Measurements from ENCODE around the gene DDOST. TPM values are rescaled to one million over a fixed set of nuclear protein-coding genes. Genes with fewer than 3 reads are reported as not detected.

DDOST gene
- 307 and 434 TPM in 2 replicates for total RNA-seq (2014; rRNA removed; shearing (Covaris generic); ENCODE audit: low replicate concordance)

GRCh38 chr1:20661207-20662109 is at the start of gene DDOST:
DDOST (minus strand) TSS chr1:20661369; CDS start chr1:20661350, 19 bp downstream.
- no peaks in the 10 kb centered on the region for H3K9me3 ChIP-seq
- peak; percentile 97 for DNase-seq
- no peaks in the 10 kb centered on the region for H3K27me3 ChIP-seq

GRCh38 chr1:20710469-20711284 is 49.5 kb upstream of the DDOST start:
- Histone ChIP-seq H3K9me3 (no peaks in the 10 kb centered on the region), H3K4me3 (no peak overlapping the region), H3K36me3 (no peaks in the 10 kb centered on the region), H3K27me3 (no peaks in the 10 kb centered on the region)
- no peak for DNase-seq

More at GRCh38 chr1:20661207-20662109, at the start of gene DDOST:
- H3K4me3 ChIP-seq, result peak within 1 kb of the TSS; percentile 82
- H3K36me3 ChIP-seq, result peaks cover 34% of the 10 kb centered on the region

- DNase-seq, result no peak
- no peaks in the 10 kb centered on the region for H3K36me3 ChIP-seq
- H3K4me3 ChIP-seq, result no peak overlapping the region
- H3K27me3 ChIP-seq, result no peaks in the 10 kb centered on the region
- H3K9me3 ChIP-seq, result no peaks in the 10 kb centered on the region
These were observed 48.7 kb upstream of the DDOST start for GRCh38 chr1:20709868-20710267.

GRCh38 chr1:20708891-20709290 is 47.7 kb upstream of the DDOST start:
- Histone ChIP-seq H3K9me3 (no peaks in the 10 kb centered on the region), H3K36me3 (no peaks in the 10 kb centered on the region)

GRCh38 chr1:20708057-20708456 is 46.9 kb upstream of the DDOST start:
- H3K4me3 ChIP-seq, result no peak overlapping the region

More at GRCh38 chr1:20708891-20709290, 47.7 kb upstream of the DDOST start:
- Histone ChIP-seq H3K4me3 (no peak overlapping the region), H3K27me3 (no peaks in the 10 kb centered on the region)
- DNase-seq, result no peak

GRCh38 chr1:20706841-20707240 is 45.7 kb upstream of the DDOST start:
- no peak for DNase-seq
- H3K27me3 ChIP-seq, result no peaks in the 10 kb centered on the region

More at GRCh38 chr1:20708057-20708456, 46.9 kb upstream of the DDOST start:
- Histone ChIP-seq H3K9me3 (no peaks in the 10 kb centered on the region), H3K27me3 (no peaks in the 10 kb centered on the region), H3K36me3 (no peaks in the 10 kb centered on the region)
- DNase-seq, result no peak

GRCh38 chr1:20705203-20705755 is 44.1 kb upstream of the DDOST start:
- Histone ChIP-seq H3K36me3 (no peaks in the 10 kb centered on the region), H3K27me3 (no peaks in the 10 kb centered on the region), H3K4me3 (no peak overlapping the region), H3K9me3 (no peaks in the 10 kb centered on the region)
- DNase-seq, result no peak

More at GRCh38 chr1:20706841-20707240, 45.7 kb upstream of the DDOST start:
- Histone ChIP-seq H3K9me3 (no peaks in the 10 kb centered on the region), H3K36me3 (no peaks in the 10 kb centered on the region), H3K4me3 (no peak overlapping the region)

- Histone ChIP-seq H3K27me3 (no peaks in the 10 kb centered on the region), H3K4me3 (no peak overlapping the region), H3K36me3 (no peaks in the 10 kb centered on the region), H3K9me3 (no peaks in the 10 kb centered on the region)
- no peak for DNase-seq
These were observed 43.4 kb upstream of the DDOST start for GRCh38 chr1:20704390-20705202.

- Histone ChIP-seq H3K4me3 (no peak overlapping the region), H3K36me3 (no peaks in the 10 kb centered on the region), H3K27me3 (no peaks in the 10 kb centered on the region), H3K9me3 (no peaks in the 10 kb centered on the region)
- DNase-seq, result no peak
These were observed 42.1 kb upstream of the DDOST start for GRCh38 chr1:20703124-20703756.

- Histone ChIP-seq H3K9me3 (no peaks in the 10 kb centered on the region), H3K36me3 (no peaks in the 10 kb centered on the region), H3K4me3 (no peak overlapping the region), H3K27me3 (no peaks in the 10 kb centered on the region)
- DNase-seq, result no peak
These were observed 41.2 kb upstream of the DDOST start for GRCh38 chr1:20702416-20702815.

GRCh38 chr1:20701847-20702246 is 40.7 kb upstream of the DDOST start:
- Histone ChIP-seq H3K9me3 (no peaks in the 10 kb centered on the region), H3K27me3 (no peaks in the 10 kb centered on the region), H3K36me3 (no peaks in the 10 kb centered on the region), H3K4me3 (no peak overlapping the region)
- DNase-seq, result no peak

GRCh38 chr1:20701446-20701845 is 40.3 kb upstream of the DDOST start:
- no peak overlapping the region for H3K4me3 ChIP-seq
- H3K27me3 ChIP-seq, result no peaks in the 10 kb centered on the region
- H3K9me3 ChIP-seq, result no peaks in the 10 kb centered on the region
- DNase-seq, result no peak
- H3K36me3 ChIP-seq, result no peaks in the 10 kb centered on the region

- H3K36me3 ChIP-seq, result no peaks in the 10 kb centered on the region
- no peak overlapping the region for H3K4me3 ChIP-seq
- DNase-seq, result no peak
- H3K27me3 ChIP-seq, result no peaks in the 10 kb centered on the region
- no peaks in the 10 kb centered on the region for H3K9me3 ChIP-seq
These were observed 39.6 kb upstream of the DDOST start for GRCh38 chr1:20700636-20701215.

GRCh38 chr1:20699558-20699957 is 38.4 kb upstream of the DDOST start:
- no peaks in the 10 kb centered on the region for H3K27me3 ChIP-seq

GRCh38 chr1:20698195-20698910 is 37.2 kb upstream of the DDOST start:
- no peaks in the 10 kb centered on the region for H3K9me3 ChIP-seq
- H3K36me3 ChIP-seq, result no peaks in the 10 kb centered on the region
- H3K27me3 ChIP-seq, result no peaks in the 10 kb centered on the region
- DNase-seq, result no peak
- H3K4me3 ChIP-seq, result no peak overlapping the region

More at GRCh38 chr1:20699558-20699957, 38.4 kb upstream of the DDOST start:
- H3K4me3 ChIP-seq, result no peak overlapping the region
- H3K9me3 ChIP-seq, result no peaks in the 10 kb centered on the region
- DNase-seq, result no peak
- H3K36me3 ChIP-seq, result no peaks in the 10 kb centered on the region
